Spleen (tissue), 11 donors: Measurements from ENCODE around the gene PAWR. TPM values are rescaled to one million over a fixed set of nuclear protein-coding genes. Genes with fewer than 3 reads are reported as not detected.

Experiments used
- DNase-seq: peaks from one replicate; pipeline ENCODE4 v3.0.0-alpha.2; 2020
- H3K27ac ChIP-seq, 8 donors: fragments of 200-600 bp; sonication (generic) in 7 of 8; 1 replicate in 4 of 8; 2 replicates in 4 of 8; pipeline versions ENCODE4 v1.5.0 to v1.8.0; 2016 to 2021; ENCODE audit warnings: inconsistent platforms in 4 of 8, mild to moderate bottlenecking in 4 of 8, moderate library complexity in 1 of 8
- H3K27me3 ChIP-seq, 7 donors: fragments of 200-600 bp; sonication (generic) in 6 of 7; replicated peaks in 1 of 7; 1 replicate in 4 of 7; 2 replicates in 3 of 7; pipeline versions ENCODE4 v1.5.0 to v1.8.0; 2016 to 2021; ENCODE audit warnings: inconsistent platforms in 3 of 7, mild to moderate bottlenecking in 1 of 7
- H3K36me3 ChIP-seq, 6 donors: fragments of 200-600 bp; sonication (generic) in 5 of 6; 1 replicate in 4 of 6; 2 replicates in 2 of 6; pipeline versions ENCODE4 v1.5.0 to v1.8.0; 2016 to 2021; ENCODE audit warnings: inconsistent platforms in 2 of 6
- H3K4me1 ChIP-seq, 6 donors: fragments of 200-600 bp; sonication (generic) in 5 of 6; 1 replicate in 3 of 6; 2 replicates in 3 of 6; pipeline versions ENCODE4 v1.5.0 to v1.8.0; 2016 to 2021; ENCODE audit warnings: inconsistent platforms in 3 of 6
- H3K4me3 ChIP-seq, 8 donors: fragments of 200-600 bp; sonication (generic) in 7 of 8; 1 replicate in 4 of 8; 2 replicates in 4 of 8; pipeline versions ENCODE4 v1.5.0 to v1.8.0; 2016 to 2021; ENCODE audit warnings: inconsistent platforms in 4 of 8, mild to moderate bottlenecking in 4 of 8, moderate library complexity in 2 of 8
- H3K9me3 ChIP-seq, 8 donors: fragments of 200-600 bp; sonication (generic) in 7 of 8; 1 replicate in 4 of 8; 2 replicates in 4 of 8; pipeline versions ENCODE4 v1.5.0 to v1.8.0; 2016 to 2021; ENCODE audit warnings: inconsistent platforms in 4 of 8
- POLR2A ChIP-seq, 3 donors: fragments of 450-650 bp; IDR thresholded peaks; one replicate each; pipeline ENCODE4 v1.5.1; 2017; ENCODE audit warnings: antibody characterized with exemption in 3 of 3, mild to moderate bottlenecking in 1 of 3
- POLR2AphosphoS5 ChIP-seq, 3 donors: sonication (generic); formaldehyde crosslinking; IDR thresholded peaks; one replicate each; pipeline ENCODE4 v1.5.1; 2017; ENCODE audit warnings: antibody characterized with exemption in 3 of 3
- WGBS, 5 donors: extraction: QIAGEN DNeasy Blood & Tissue Kit in 3 of 5; methylation state at CpG; one replicate each; pipeline versions ENCODE4 v1.1.5 to v1.1.7; 2013 to 2018; 5-methylcytosine and 5-hydroxymethylcytosine counted together
- intact Hi-C: fragments of 100-400 bp; cut with DNase I; formaldehyde crosslinking; loops from one replicate; pipeline ENCODE4 v1.15.0; 2023; ENCODE audit warnings: low total_unique reads
- polyA plus RNA-seq, 3 donors: library from polyadenylated mRNA; stranded (reverse); fragments of 200-250 nt; gene quantifications; one replicate each; pipeline ENCODE4 v1.2.1, GENCODE V29; 2013
- total RNA-seq, 7 donors: library from RNA; depleted of rRNA in 3 of 7; stranded (reverse); fragments of >200 nt in 3 of 7; fragmentation: NEBNext Ultra II Directional in 4 of 7; extraction: Animal tissue kit (Norgen Biotek cat#: 25700) in 4 of 7; gene quantifications; one replicate each; pipeline versions ENCODE4 v1.1.0 to v1.2.1, GENCODE V29; 2016 to 2021
- TF ChIP-seq, protein P1 (sequence below), 11 experiments: fragments of 200-600 bp in 7 of 11; fragments of 450-650 bp in 4 of 11; sonication (generic) in 4 of 11; IDR thresholded peaks in 8 of 11; conservative IDR thresholded peaks in 3 of 11; 1 replicate in 7 of 11; 2 replicates in 4 of 11; pipeline versions ENCODE4 v1.4.0 to v1.8.0; 2016 to 2021; ENCODE audit warnings: antibody characterized with exemption in 11 of 11, inconsistent platforms in 4 of 11, mild to moderate bottlenecking in 1 of 11
- donor health status: healthy with polysubstance abuse.
- donor health status: DM: no; HTN: no; CAD: no; lungs with moderate emphysema.
- donor health status: DM: no; HTN: no; CAD: no.
- donor health status: Bipolar disorder and iron deficiency.
- donor health status: healthy.
- donor health status: DM: no; HTN: no; CAD: no.
- donor health status: DM: yes; HTN: yes; CAD: no.

PAWR gene
- total and polyA plus RNA-seq, 10 donors = 16.1 to 38.0 (median 30.3) TPM

DNA sequence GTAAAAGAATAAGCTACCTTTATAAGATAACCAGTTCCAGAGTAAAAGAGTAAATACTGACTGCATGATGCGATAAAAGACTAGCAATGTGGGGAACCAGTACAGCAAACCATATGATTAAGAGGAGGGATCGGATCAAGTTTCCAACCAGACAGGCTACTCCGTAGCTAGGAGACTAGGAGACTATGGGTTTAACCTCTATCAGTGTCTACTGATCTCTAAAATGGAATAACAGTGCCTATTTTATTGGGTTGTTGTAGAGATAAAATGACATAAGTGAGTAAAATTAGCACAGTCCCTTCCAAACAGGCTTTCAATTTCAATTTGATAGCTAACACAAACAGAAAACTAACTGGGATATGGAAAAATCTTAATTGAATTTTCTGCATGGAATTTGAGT is 76.0 kb downstream of the PAWR start:
- no peak overlapping the region for H3K27ac ChIP-seq
- no peaks in the 10 kb centered on the region for H3K4me1 ChIP-seq
- no peak overlapping the region for H3K4me3 ChIP-seq
- peaks cover 0 to 19% (median 1%) of the 10 kb centered on the region in 6 donors for H3K36me3 ChIP-seq
- WGBS, 5 donors = 90 to 98% (median 94%) methylated on average over 3 of the region's 3 CpGs
- no peaks in the 10 kb centered on the region for H3K27me3 ChIP-seq
- DNase-seq = no peak
- H3K9me3 ChIP-seq = peaks cover 0 to 6% (median 4%) of the 10 kb centered on the region in 8 donors
- no peak for TF ChIP-seq POLR2AphosphoS5 (IDR thresholded peaks at IDR 0.05)
- TF ChIP-seq POLR2A (IDR thresholded peaks at IDR 0.05) = no peak
- TF ChIP-seq, protein P1, sequence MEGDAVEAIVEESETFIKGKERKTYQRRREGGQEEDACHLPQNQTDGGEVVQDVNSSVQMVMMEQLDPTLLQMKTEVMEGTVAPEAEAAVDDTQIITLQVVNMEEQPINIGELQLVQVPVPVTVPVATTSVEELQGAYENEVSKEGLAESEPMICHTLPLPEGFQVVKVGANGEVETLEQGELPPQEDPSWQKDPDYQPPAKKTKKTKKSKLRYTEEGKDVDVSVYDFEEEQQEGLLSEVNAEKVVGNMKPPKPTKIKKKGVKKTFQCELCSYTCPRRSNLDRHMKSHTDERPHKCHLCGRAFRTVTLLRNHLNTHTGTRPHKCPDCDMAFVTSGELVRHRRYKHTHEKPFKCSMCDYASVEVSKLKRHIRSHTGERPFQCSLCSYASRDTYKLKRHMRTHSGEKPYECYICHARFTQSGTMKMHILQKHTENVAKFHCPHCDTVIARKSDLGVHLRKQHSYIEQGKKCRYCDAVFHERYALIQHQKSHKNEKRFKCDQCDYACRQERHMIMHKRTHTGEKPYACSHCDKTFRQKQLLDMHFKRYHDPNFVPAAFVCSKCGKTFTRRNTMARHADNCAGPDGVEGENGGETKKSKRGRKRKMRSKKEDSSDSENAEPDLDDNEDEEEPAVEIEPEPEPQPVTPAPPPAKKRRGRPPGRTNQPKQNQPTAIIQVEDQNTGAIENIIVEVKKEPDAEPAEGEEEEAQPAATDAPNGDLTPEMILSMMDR (IDR thresholded peaks at IDR 0.05 in 8 of 11, conservative IDR thresholded peaks at IDR 0.05 in 3 of 11) = no peak
- intact Hi-C loops = no loop called here

DNA sequence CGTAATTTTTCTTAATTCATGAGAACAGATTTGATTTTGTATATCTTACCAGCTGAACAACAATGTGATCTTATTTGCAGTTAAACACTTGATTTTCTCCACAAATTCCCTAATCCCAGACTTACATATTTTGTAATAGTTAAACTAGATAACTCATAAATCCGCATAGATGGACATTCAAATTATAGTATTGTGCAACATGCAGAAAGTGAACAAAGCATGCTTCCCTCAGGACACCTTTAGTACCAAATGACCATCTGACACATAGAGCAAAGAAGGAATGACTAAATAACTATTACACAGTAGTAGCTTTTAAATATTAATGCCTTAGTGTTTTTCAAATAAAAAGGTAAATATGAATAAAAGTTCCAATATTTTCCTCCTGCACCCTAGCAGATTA is 88.9 kb downstream of the PAWR start:
- Histone ChIP-seq H3K27me3 (no peaks in the 10 kb centered on the region), H3K27ac (no peak overlapping the region), H3K4me1 (no peaks in the 10 kb centered on the region), H3K4me3 (no peak overlapping the region), H3K36me3 (no peaks in the 10 kb centered on the region), H3K9me3 (no peaks in the 10 kb centered on the region)
- TF ChIP-seq POLR2AphosphoS5 (IDR thresholded peaks at IDR 0.05) (no peak), POLR2A (IDR thresholded peaks at IDR 0.05) (no peak)
- TF ChIP-seq, protein P1 (IDR thresholded peaks at IDR 0.05 in 8 of 11, conservative IDR thresholded peaks at IDR 0.05 in 3 of 11) = no peak
- intact Hi-C loops = no loop called here
- no peak for DNase-seq
- WGBS, 5 donors = 85 to 99% (median 90%) methylated on average over 2 of the region's 2 CpGs

DNA sequence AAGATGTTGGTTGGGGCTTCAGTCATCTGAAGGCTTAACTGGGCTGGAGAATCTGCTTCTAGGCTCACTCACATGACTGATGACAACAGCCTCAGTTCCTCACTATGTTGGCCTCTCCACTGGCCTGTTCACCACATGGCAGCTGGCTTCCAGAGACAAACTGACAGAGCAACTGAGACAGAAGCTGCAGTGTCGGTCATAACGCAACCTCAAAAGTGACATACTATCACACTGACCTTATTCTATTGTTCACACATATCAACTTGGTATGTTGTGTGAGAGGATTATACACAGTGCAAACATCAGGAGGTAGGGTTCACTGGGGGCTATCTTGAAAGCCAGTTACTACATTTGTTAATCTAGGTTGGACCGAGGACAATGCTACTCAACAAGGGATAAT is 92.9 kb downstream of the PAWR start:
- no peaks in the 10 kb centered on the region for H3K9me3 ChIP-seq
- WGBS, 5 donors = 93 to 97% (median 96%) methylated on average over 3 of the region's 3 CpGs
- TF ChIP-seq POLR2AphosphoS5 (IDR thresholded peaks at IDR 0.05) (no peak), POLR2A (IDR thresholded peaks at IDR 0.05) (no peak)
- TF ChIP-seq, protein P1 (IDR thresholded peaks at IDR 0.05 in 8 of 11, conservative IDR thresholded peaks at IDR 0.05 in 3 of 11) = no peak
- H3K27ac ChIP-seq = no peak overlapping the region
- no peaks in the 10 kb centered on the region for H3K27me3 ChIP-seq
- H3K36me3 ChIP-seq = peaks cover 0 to 11% (median 0%) of the 10 kb centered on the region in 6 donors
- no peaks in the 10 kb centered on the region for H3K4me1 ChIP-seq
- DNase-seq = no peak
- intact Hi-C loops = no loop called here
- no peak overlapping the region for H3K4me3 ChIP-seq

- WGBS, 5 donors = 80 to 92% (median 84%) methylated on average over 10 of the region's 10 CpGs
- intact Hi-C loops = no loop called here
Measured at GRCh38 chr12:79596719-79597350, 93.9 kb downstream of the PAWR start.

More at GRCh38 chr12:79596719-79597350, 93.9 kb downstream of the PAWR start:
- no peaks in the 10 kb centered on the region for H3K9me3 ChIP-seq
- H3K36me3 ChIP-seq = peaks cover 0 to 20% (median 0%) of the 10 kb centered on the region in 6 donors
- H3K27me3 ChIP-seq = no peaks in the 10 kb centered on the region
- no peak overlapping the region for H3K4me3 ChIP-seq
- no peak for TF ChIP-seq POLR2AphosphoS5 (IDR thresholded peaks at IDR 0.05)
- TF ChIP-seq POLR2A (IDR thresholded peaks at IDR 0.05) = no peak
- TF ChIP-seq, protein P1 (IDR thresholded peaks at IDR 0.05 in 8 of 11, conservative IDR thresholded peaks at IDR 0.05 in 3 of 11) = no peak
- no peak overlapping the region for H3K27ac ChIP-seq
- DNase-seq = no peak
- H3K4me1 ChIP-seq = no peaks in the 10 kb centered on the region
